ENCODE results near the gene HNRNPUL2.

HNRNPUL2 gene

DNA sequence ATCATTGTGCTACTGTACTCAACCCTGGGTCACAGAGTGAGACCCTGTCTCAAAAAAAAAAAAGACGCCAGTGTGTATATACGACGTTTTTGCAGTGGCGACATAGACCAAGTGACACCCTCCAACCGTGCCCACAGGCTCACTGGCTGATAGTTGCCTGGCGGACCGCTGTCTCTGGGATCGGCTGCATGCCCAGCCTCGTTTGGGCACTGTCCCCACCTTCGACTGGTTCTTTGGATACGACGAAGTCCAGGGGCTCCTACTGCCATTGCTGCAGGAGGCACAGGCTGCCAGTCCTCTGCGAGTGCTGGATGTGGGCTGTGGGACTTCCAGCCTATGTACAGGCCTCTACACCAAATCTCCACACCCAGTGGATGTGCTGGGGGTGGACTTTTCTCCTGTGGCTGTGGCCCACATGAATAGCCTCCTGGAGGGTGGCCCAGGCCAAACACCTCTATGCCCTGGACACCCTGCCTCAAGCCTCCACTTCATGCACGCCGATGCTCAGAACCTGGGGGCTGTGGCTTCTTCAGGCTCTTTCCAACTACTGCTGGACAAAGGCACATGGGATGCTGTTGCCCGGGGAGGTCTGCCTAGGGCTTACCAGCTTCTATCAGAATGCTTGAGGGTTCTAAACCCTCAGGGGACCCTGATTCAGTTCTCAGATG is 60.9 kb downstream of the HNRNPUL2 start:
- Histone ChIP-seq H3K36me3 (ENCODE audit: control insufficient read depth, insufficient read depth, low read length) (peaks cover 42% of the 10 kb centered on the region), H3K4me1 (ENCODE audit: control insufficient read depth, insufficient read depth, low read length, poor library complexity, severe bottlenecking) (peaks cover 9% of the 10 kb centered on the region)

DNA sequence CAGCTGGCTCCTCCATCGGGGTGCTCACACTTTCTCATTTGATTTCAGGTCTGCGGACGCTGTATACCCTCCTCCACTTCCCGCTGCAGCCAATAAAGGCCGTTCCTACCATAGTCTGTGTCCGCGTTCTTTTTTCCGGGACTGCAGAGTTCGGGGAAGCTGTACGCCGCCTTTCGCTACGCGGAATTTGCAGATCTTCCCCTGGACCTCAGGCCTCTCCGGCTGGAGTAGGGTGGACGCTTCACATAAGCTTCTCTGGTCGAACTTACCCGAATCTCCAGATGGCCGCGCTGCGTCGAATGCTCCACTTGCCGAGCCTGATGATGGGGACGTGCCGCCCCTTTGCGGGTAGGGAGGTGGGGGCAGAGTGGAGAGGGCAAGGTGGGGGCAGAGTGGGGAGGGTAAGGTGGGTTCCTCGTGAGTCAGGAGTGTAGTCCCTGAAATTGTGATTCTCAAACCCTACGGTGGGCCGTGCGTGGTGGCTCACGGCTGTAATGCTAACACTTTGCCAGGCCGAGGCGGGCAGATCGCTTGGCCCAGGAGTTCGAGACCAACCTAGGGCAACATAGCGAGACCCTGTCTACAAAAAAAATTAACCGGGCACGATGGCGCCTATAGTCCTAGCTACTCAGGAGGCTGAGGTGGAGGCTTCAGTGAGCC is 61.5 kb downstream of the HNRNPUL2 start:
- 3% methylated on average over 26 to 38 of the region's 39 CpGs for WGBS, 2 experiments (ENCODE audit: insufficient coverage in 2 of 2)
- peak overlapping the region; percentile 91 for H3K27ac ChIP-seq (ENCODE audit: low read depth, low read length, severe bottlenecking)
- peak overlapping the region; percentile 82 for H3K4me3 ChIP-seq (ENCODE audit: extremely low read depth, insufficient read depth, low read length, poor library complexity, severe bottlenecking)
- H3K9me3 ChIP-seq (ENCODE audit: control insufficient read depth, low read length) = no peaks in the 10 kb centered on the region
- peaks cover 9% of the 10 kb centered on the region for H3K4me1 ChIP-seq (ENCODE audit: control insufficient read depth, insufficient read depth, low read length, poor library complexity, severe bottlenecking)
- H3K36me3 ChIP-seq (ENCODE audit: control insufficient read depth, insufficient read depth, low read length) = peaks cover 44% of the 10 kb centered on the region

More for the DNA sequence above, 60.9 kb downstream of the HNRNPUL2 start:
- Histone ChIP-seq H3K4me3 (ENCODE audit: extremely low read depth, insufficient read depth, low read length, poor library complexity, severe bottlenecking) (peak overlapping the region; percentile 82), H3K27ac (ENCODE audit: low read depth, low read length, severe bottlenecking) (no peak overlapping the region), H3K9me3 (ENCODE audit: control insufficient read depth, low read length) (no peaks in the 10 kb centered on the region)
- WGBS, 2 experiments (ENCODE audit: insufficient coverage in 2 of 2) = 56 to 60% methylated on average over 11 to 15 of the region's 16 CpGs

DNA sequence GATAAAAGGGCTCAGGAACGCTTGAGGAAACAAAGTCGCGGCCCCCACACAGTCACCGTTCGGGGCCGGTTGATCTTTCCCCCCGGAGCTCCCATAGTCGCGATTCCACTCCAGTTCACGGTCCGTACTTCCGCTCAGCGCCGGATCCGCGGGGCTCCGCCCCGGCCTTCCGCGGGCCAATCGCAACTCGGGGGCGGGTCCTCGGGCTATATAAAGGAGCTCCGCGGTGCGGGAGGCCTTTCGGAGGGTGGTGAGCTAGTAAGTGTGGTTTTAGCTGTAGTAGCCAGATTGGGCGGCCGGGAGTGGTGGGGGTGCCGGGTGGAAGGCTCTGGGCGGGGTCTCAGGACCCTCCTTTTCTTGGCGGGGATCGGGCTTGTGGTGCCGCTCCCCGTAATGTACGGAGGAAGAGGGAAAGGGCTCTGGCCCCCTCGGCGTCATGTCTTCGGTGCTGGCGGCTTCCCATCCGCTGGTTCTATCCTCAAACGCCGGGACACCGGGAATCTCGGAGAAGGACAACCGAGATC is 62.1 kb downstream of the HNRNPUL2 start, which contains the start of the genes C11orf98 and CSKMT:
C11orf98 (minus strand) TSS at position 136 of the 524 bp plus-strand sequence; CDS start at position 95, 41 bp downstream.
CSKMT (plus strand) TSS at position 238 of the 524 bp plus-strand sequence. CDS start 568 bp downstream, outside the sequence.
- H3K4me3 ChIP-seq (ENCODE audit: extremely low read depth, insufficient read depth, low read length, poor library complexity, severe bottlenecking) = peak within 1 kb of the TSS; percentile 82
- peak within 1 kb of the TSS; percentile 91 for H3K27ac ChIP-seq (ENCODE audit: low read depth, low read length, severe bottlenecking)
- WGBS, 2 experiments (ENCODE audit: insufficient coverage in 2 of 2) = 0% methylated on average over 35 to 41 of the region's 47 CpGs
- no peaks in the 10 kb centered on the region for H3K9me3 ChIP-seq (ENCODE audit: control insufficient read depth, low read length)
- peaks cover 9% of the 10 kb centered on the region for H3K4me1 ChIP-seq (ENCODE audit: control insufficient read depth, insufficient read depth, low read length, poor library complexity, severe bottlenecking)
- peaks cover 45% of the 10 kb centered on the region for H3K36me3 ChIP-seq (ENCODE audit: control insufficient read depth, insufficient read depth, low read length)

DNA sequence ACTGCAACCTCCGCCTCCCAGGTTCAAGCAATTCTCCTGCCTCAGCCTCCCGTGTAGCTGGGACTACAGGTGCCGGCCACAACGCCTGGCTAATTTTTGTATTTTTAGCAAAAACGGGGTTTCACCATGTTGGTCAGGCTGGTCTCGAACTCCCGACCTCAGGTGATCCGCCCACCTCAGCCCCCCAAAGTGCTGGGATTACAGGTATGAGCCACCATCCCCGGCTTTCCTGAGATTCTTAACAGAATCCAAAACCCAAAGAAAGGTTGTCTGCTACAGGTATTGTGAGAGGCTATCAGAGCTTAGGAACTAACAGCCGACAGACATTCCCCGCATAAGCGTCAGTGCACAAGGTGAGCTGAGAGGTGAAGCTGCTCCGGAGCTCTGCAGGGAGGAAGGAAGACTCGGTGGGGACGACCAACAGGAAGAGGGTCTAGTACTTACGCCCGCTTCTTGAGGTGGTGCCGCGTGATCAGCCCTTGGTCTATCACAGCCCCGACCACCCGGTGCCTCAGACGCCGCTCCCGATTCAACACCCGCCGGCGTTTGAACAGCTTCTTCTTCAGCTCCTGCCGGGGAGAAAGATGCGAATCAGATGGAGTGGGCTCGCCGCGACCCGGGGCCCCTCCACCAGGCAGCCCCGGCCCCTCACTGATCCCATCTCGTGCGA is 62.7 kb downstream of the HNRNPUL2 start:
- peaks cover 9% of the 10 kb centered on the region for H3K4me1 ChIP-seq (ENCODE audit: control insufficient read depth, insufficient read depth, low read length, poor library complexity, severe bottlenecking)
- 1 to 2% methylated on average over 25 to 35 of the region's 36 CpGs for WGBS, 2 experiments (ENCODE audit: insufficient coverage in 2 of 2)
- no peaks in the 10 kb centered on the region for H3K9me3 ChIP-seq (ENCODE audit: control insufficient read depth, low read length)
- H3K36me3 ChIP-seq (ENCODE audit: control insufficient read depth, insufficient read depth, low read length) = peaks cover 45% of the 10 kb centered on the region
- H3K27ac ChIP-seq (ENCODE audit: low read depth, low read length, severe bottlenecking) = peak overlapping the region; percentile 91
- H3K4me3 ChIP-seq (ENCODE audit: extremely low read depth, insufficient read depth, low read length, poor library complexity, severe bottlenecking) = peak overlapping the region; percentile 82

All from mesodermal cell (in vitro differentiated cells).